ENCODE results near the gene MAP2K7. TPM values are rescaled to one million over a fixed set of nuclear protein-coding genes. Genes with fewer than 3 reads are reported as not detected.
A peak's percentile ranks its signal among the peaks of the same experiment; 100 is the strongest.

MAP2K7 gene
- total and polyA plus RNA-seq, 12 donors: 13.1 to 53.8 (median 24.6) TPM

GRCh38 chr19:7915250-7916102 lies 11.8 kb downstream of the MAP2K7 start:
- TF ChIP-seq, protein P1, sequence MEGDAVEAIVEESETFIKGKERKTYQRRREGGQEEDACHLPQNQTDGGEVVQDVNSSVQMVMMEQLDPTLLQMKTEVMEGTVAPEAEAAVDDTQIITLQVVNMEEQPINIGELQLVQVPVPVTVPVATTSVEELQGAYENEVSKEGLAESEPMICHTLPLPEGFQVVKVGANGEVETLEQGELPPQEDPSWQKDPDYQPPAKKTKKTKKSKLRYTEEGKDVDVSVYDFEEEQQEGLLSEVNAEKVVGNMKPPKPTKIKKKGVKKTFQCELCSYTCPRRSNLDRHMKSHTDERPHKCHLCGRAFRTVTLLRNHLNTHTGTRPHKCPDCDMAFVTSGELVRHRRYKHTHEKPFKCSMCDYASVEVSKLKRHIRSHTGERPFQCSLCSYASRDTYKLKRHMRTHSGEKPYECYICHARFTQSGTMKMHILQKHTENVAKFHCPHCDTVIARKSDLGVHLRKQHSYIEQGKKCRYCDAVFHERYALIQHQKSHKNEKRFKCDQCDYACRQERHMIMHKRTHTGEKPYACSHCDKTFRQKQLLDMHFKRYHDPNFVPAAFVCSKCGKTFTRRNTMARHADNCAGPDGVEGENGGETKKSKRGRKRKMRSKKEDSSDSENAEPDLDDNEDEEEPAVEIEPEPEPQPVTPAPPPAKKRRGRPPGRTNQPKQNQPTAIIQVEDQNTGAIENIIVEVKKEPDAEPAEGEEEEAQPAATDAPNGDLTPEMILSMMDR (IDR thresholded peaks at IDR 0.05): no peak
- peak overlapping the region in 4 of 10 donors; percentile 23 to 49 (median 34) for H3K4me3 ChIP-seq
- H3K4me1 ChIP-seq: peaks cover 4 to 46% (median 29%) of the 10 kb centered on the region in 9 donors
- WGBS, 2 donors: 46 to 50% methylated on average over 24 of the region's 24 CpGs
- DNase-seq (no peak), ATAC-seq (no peak)
- H3K27ac ChIP-seq: no peak overlapping the region
- intact Hi-C loops (cut with DNase I): no loop called here
- H3K9me3 ChIP-seq: no peaks in the 10 kb centered on the region
- peaks cover 11 to 57% (median 51%) of the 10 kb centered on the region in 7 donors for H3K27me3 ChIP-seq
- peaks cover 4 to 34% (median 25%) of the 10 kb centered on the region in 9 donors for H3K36me3 ChIP-seq

DNA sequence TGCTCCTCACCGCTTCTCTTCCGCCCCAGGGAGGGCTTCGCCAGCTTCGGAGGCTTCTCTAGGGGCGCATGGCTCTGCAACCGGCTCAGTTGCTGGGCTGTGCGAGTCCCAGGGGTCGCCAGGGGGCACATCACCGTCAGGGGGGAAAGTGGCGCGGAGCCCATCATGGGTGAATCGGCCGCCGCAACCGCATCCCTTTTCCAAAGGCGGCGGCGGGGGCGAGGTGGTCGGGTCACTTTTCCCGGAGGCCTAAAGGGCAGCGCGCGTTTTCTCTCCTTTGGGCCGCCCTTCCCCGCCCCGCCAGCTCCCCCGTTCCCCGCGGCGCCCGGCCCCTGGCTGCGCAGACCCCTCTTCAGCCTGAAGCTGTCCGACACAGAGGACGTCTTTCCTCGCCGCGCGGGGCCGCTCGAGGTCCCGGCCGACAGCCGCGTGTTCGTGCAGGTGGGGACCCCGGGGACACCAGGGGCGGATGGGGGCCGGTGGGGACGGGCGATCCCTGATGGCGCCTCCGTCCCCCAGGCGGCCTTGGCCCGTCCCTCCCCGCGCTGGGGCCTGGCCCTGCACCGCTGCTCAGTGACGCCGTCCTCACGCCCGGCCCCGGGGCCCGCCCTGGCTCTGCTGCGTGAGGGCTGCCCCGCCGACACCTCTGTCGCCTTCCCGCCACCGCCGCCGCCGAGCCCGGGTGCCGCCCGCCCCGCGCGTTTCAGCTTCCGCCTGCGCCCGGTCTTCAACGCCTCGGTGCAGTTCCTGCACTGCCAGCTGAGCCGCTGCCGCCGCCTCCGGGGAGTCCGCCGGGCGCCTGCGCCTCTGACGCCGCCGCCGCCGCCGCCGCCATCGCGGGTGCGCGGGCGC lies 12.7 kb downstream of the MAP2K7 start:
- intact Hi-C loops (cut with DNase I): no loop called here
- Histone ChIP-seq H3K4me3 (peak overlapping the region in 9 of 10 donors; percentile 21 to 49 (median 35)), H3K36me3 (peaks cover 4 to 26% (median 17%) of the 10 kb centered on the region in 9 donors), H3K4me1 (peaks cover 7 to 51% (median 34%) of the 10 kb centered on the region in 9 donors), H3K27me3 (peaks cover 11 to 57% (median 51%) of the 10 kb centered on the region in 7 donors), H3K9me3 (no peaks in the 10 kb centered on the region), H3K27ac (peak overlapping the region in 2 of 10 donors; percentile 78)
- 1% methylated on average over 84 to 104 of the region's 104 CpGs for WGBS, 2 donors
- DNase-seq: no peak
- TF ChIP-seq, protein P1 (IDR thresholded peaks at IDR 0.05): no peak
- no peak for ATAC-seq

DNA sequence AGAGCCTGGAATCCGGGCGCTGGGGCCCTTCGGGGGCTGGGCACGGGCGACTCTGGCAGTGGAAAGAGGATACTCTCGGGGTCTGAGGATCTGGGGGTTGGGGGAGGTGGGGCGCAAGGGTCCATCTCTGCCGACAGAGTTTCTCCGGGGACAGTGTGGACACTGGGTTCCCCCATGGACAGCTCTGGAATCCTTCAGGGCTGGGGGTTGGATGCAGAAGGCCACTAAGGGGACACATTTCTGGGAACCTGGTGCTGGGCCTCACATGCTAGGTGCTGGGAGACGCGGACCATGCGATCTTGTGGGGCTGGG lies 13.2 kb downstream of the MAP2K7 start:
- TF ChIP-seq, protein P1 (IDR thresholded peaks at IDR 0.05): no peak
- intact Hi-C loops (cut with DNase I): no loop called here
- no peak for ATAC-seq
- no peak for DNase-seq
- 5 to 6% methylated on average over 12 of the region's 12 CpGs for WGBS, 2 donors
- Histone ChIP-seq H3K4me1 (peaks cover 12 to 57% (median 39%) of the 10 kb centered on the region in 9 donors), H3K4me3 (peak overlapping the region in 8 of 10 donors; percentile 21 to 49 (median 38)), H3K9me3 (no peaks in the 10 kb centered on the region), H3K27me3 (peaks cover 11 to 56% (median 51%) of the 10 kb centered on the region in 7 donors), H3K36me3 (peaks cover 4 to 23% (median 11%) of the 10 kb centered on the region in 9 donors), H3K27ac (peak overlapping the region in 6 of 10 donors; percentile 53 to 78 (median 59))
